ENCODE results near the gene NCDN. TPM values are rescaled to one million over a fixed set of nuclear protein-coding genes. Genes with fewer than 3 reads are reported as not detected.
A peak's percentile ranks its signal among the peaks of the same experiment; 100 is the strongest.

NCDN gene
- total and polyA plus RNA-seq, 2 of the 8 experiments (the other 6 are each of a cell fraction or from before 2014, with no cell fraction given) = 26.2 to 35.4 TPM

DNA sequence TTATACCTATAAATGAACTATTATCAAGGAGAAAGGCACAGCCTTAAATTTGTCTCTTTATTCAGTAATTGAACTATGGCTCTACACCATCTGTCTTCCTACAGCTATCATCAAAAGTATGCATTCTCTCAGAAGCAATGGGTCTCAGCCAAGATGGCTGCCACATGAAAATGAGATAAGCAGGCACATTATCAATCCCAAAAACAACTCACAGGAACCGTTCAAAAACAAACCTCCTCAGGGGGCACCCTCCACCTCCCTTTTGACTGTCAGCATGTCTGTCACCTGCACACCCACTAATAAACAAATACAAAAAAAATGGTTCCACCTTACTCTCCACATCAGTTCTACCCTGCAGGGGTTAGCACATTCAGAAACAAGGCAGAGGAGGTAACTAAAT is 24.0 kb upstream of the NCDN start:
- no peak overlapping the region for H3K14ac ChIP-seq (ENCODE audit: insufficient read length)
- no peak overlapping the region for H2AK5ac ChIP-seq (ENCODE audit: low read depth, low read length)
- no peaks in the 10 kb centered on the region for H4K20me1 ChIP-seq (replicated peaks in 1 of 2; ENCODE audit: control insufficient read depth in 1 of 2, insufficient read depth in 2 of 2, low read length in 2 of 2)
- H2BK20ac ChIP-seq (ENCODE audit: low read length) = no peak overlapping the region
- peak; percentile 64; the same call in 1 of the 2 replicates for TF ChIP-seq YY1 (IDR thresholded peaks at IDR 0.05; ENCODE audit: low read depth, low read length)
- no peak for TF ChIP-seq ZNF274 (IDR thresholded peaks at IDR 0.05; ENCODE audit: borderline replicate concordance, extremely low read depth, low read length)
- no peak for TF ChIP-seq TAF1 (IDR thresholded peaks at IDR 0.05; ENCODE audit: low read depth, low read length)
- CTCF ChIA-PET (ENCODE audit: partially characterized antibody) = interaction anchor here (1.0 to 1.8 kb wide), 4 partner anchors 10 to 82 kb away, joined by 3 to 10 read pairs (median 4); no protein-coding TSS in a partner anchor
- H2BK12ac ChIP-seq (ENCODE audit: low read depth, low read length) = no peak overlapping the region
- 79% methylated on average over 1 of the region's 1 CpG; no CpG with 5 or more reads in 1 of the 2 experiments for WGBS, 2 experiments (ENCODE audit: extremely low coverage in 1 of 2, insufficient coverage in 1 of 2, insufficient read length in 1 of 2, insufficient replicate concordance in 2 of 2, low coverage in 1 of 2, low lambda C conversion rate in 2 of 2, missing lambda C conversion rate in 1 of 2)
- no peaks in the 10 kb centered on the region for H3K27me3 ChIP-seq (replicated peaks in 1 of 4; ENCODE audit: control insufficient read depth in 3 of 4, extremely low read depth in 1 of 4, insufficient read depth in 3 of 4, low read length in 3 of 4)
- no peak overlapping the region for H3K9ac ChIP-seq (replicated peaks in 1 of 4; ENCODE audit: extremely low read depth in 1 of 4, low read depth in 3 of 4, low read length in 3 of 4)
- H4K91ac ChIP-seq (replicated peaks; ENCODE audit: insufficient read length, low read length) = no peak overlapping the region
- H4K8ac ChIP-seq (ENCODE audit: extremely low read depth, insufficient read depth, low read length) = no peak overlapping the region
- H3K18ac ChIP-seq (ENCODE audit: extremely low read depth, low read length) = no peak overlapping the region
- peaks cover 5% of the 10 kb centered on the region for H3K79me1 ChIP-seq (ENCODE audit: low read depth, low read length)
- H3K23ac ChIP-seq (ENCODE audit: insufficient read length) = no peak overlapping the region
- no peak overlapping the region for H2BK15ac ChIP-seq (ENCODE audit: low read length)
- H2BK5ac ChIP-seq (ENCODE audit: low read depth, low read length) = no peak overlapping the region
- no peak overlapping the region for H2BK120ac ChIP-seq (replicated peaks; ENCODE audit: low read depth, low read length)
- POLR2A ChIA-PET (ENCODE audit: partially characterized antibody) = interaction anchor here (0.7 to 1.2 kb wide), 3 partner anchors 9 to 17 kb away, joined by 3 read pairs; no protein-coding TSS in a partner anchor
- H3K9me3 ChIP-seq (ENCODE audit: insufficient read depth in 2 of 2, low read depth in 1 of 2, low read length in 1 of 2) = peaks cover 0 to 3% of the 10 kb centered on the region in 2 experiments; a peak in 1 of 4 replicates
- no peak for FAIRE-seq
- H3K4me1 ChIP-seq (replicated peaks in 1 of 4; ENCODE audit: control insufficient read depth in 3 of 4, insufficient read depth in 4 of 4, low read length in 3 of 4) = peaks cover 0 to 6% (median 4%) of the 10 kb centered on the region in 4 experiments; a peak in 5 of 7 replicates
- no peak overlapping the region for H3K4me3 ChIP-seq (ENCODE audit: extremely low read depth in 1 of 4, insufficient read depth in 2 of 4, low read depth in 3 of 4, low read length in 4 of 4)
- H3K36me3 ChIP-seq (ENCODE audit: control insufficient read depth in 2 of 4, insufficient read depth in 4 of 4, low read length in 3 of 4) = peaks cover 4 to 11% (median 6%) of the 10 kb centered on the region in 4 experiments; a peak in 6 of 8 replicates
- H3K27ac ChIP-seq (ENCODE audit: low read depth, low read length) = no peak overlapping the region
- no peak overlapping the region for H3K4me2 ChIP-seq (ENCODE audit: insufficient read depth in 1 of 2, low read depth in 2 of 2, low read length in 2 of 2)
- no peak for DNase-seq (ENCODE audit: low read depth in 1 of 2, low spot score in 2 of 2)
- H3K23me2 ChIP-seq (ENCODE audit: low read depth, low read length) = no peaks in the 10 kb centered on the region
- no peak overlapping the region for H3K56ac ChIP-seq (replicated peaks; ENCODE audit: insufficient read length, low read depth, low read length)
- no peak overlapping the region for H4K5ac ChIP-seq (ENCODE audit: insufficient read length, low read depth, low read length)
- no peak overlapping the region for H2AFZ ChIP-seq (ENCODE audit: low read length)
- no peak overlapping the region for H3K4ac ChIP-seq (replicated peaks; ENCODE audit: insufficient read length, low read depth, low read length)
- peaks cover 0 to 60% of the 10 kb centered on the region in 2 experiments; a peak in 3 of 4 replicates for H3K79me2 ChIP-seq (ENCODE audit: control insufficient read depth in 1 of 2, insufficient read depth in 2 of 2, low read length in 2 of 2)

Data from H1 (cell line).